ENCODE results near the gene BGLAP.

DNA sequence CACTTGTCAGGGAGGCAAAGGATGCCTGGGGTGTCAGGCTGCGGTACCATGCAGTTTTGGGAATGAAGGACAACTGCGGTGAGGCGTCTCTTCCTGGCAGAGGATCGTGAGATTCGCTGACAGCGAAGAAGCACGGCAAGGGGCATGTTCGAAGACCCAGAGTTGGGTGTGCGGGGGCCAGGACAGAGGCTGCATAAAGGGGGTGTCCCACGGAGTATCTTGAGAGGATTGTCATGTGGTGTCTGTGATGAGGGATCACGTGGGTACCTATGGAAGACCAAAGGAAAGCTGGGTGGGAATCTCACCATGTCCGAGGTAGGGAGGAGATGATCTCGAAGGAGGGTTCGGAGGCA, 47.7 kb upstream of the BGLAP start:
- TF ChIP-seq, protein P1, sequence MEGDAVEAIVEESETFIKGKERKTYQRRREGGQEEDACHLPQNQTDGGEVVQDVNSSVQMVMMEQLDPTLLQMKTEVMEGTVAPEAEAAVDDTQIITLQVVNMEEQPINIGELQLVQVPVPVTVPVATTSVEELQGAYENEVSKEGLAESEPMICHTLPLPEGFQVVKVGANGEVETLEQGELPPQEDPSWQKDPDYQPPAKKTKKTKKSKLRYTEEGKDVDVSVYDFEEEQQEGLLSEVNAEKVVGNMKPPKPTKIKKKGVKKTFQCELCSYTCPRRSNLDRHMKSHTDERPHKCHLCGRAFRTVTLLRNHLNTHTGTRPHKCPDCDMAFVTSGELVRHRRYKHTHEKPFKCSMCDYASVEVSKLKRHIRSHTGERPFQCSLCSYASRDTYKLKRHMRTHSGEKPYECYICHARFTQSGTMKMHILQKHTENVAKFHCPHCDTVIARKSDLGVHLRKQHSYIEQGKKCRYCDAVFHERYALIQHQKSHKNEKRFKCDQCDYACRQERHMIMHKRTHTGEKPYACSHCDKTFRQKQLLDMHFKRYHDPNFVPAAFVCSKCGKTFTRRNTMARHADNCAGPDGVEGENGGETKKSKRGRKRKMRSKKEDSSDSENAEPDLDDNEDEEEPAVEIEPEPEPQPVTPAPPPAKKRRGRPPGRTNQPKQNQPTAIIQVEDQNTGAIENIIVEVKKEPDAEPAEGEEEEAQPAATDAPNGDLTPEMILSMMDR (IDR thresholded peaks at IDR 0.05), result no peak
- TF ChIP-seq POLR2A (IDR thresholded peaks at IDR 0.05) (no peak), EP300 (IDR thresholded peaks at IDR 0.05; ENCODE audit: low read depth) (no peak)

Data from transverse colon (tissue), 3 donors.